Cardiac muscle cell (in vitro differentiated cells and primary cell): ENCODE measurements around the gene KIAA0753. TPM values are rescaled to one million over a fixed set of nuclear protein-coding genes. Genes with fewer than 3 reads are reported as not detected.
A peak's percentile ranks its signal among the peaks of the same experiment; 100 is the strongest.
"Not testable (repeated sequence)": the region's sequence is repeated elsewhere in the genome, so short reads cannot be mapped to it uniquely, and the experiment has no call there.

Experiments used
- DNase-seq, 2 donors: peaks; one replicate each; pipeline versions ENCODE4 v3.0.0 to v3.0.0-alpha.2; 2010 to 2017; ENCODE audit warnings: low read depth in 1 of 2, low spot score in 1 of 2
- H3K27ac ChIP-seq: fragments of 200-600 bp; sonication (generic); 2 replicates; pipeline ENCODE4 v1.5.1; 2016
- H3K27me3 ChIP-seq: fragments of 200-600 bp; sonication (generic); 2 replicates; pipeline ENCODE4 v1.6.0; 2016; ENCODE audit warnings: control low read depth
- H3K36me3 ChIP-seq: fragments of 200-600 bp; sonication (generic); 2 replicates; pipeline ENCODE4 v1.5.1; 2016; ENCODE audit warnings: control low read depth
- H3K4me1 ChIP-seq: fragments of 200-600 bp; sonication (generic); 2 replicates; pipeline ENCODE4 v1.8.1; 2017; ENCODE audit warnings: low read depth, mild to moderate bottlenecking, mixed run types
- H3K4me3 ChIP-seq: fragments of 200-600 bp; sonication (generic); 2 replicates; pipeline ENCODE4 v1.5.1; 2016; ENCODE audit warnings: mild to moderate bottlenecking
- H3K9me3 ChIP-seq: fragments of 200-600 bp; sonication (generic); 2 replicates; pipeline ENCODE4 v1.5.1; 2017; ENCODE audit warnings: low read depth, mild to moderate bottlenecking, control low read depth
- polyA plus RNA-seq: library from polyadenylated mRNA; unstranded; fragments of >200 nt; fragmentation: Nextera tagmentation; extraction: Ambion mirVana; gene quantifications from 2 replicates; pipeline ENCODE4 v1.2.1, GENCODE V29; 2016
- total RNA-seq: library from RNA; depleted of rRNA; stranded (reverse); fragments of >200 nt; gene quantifications from 2 replicates; pipeline ENCODE4 v1.2.3, GENCODE V29; 2016
- TF ChIP-seq, protein P1 (sequence below): IDR thresholded peaks from 2 replicates; pipeline ENCODE4 v1.5.1; 2012; ENCODE audit warnings: low read depth, mild to moderate bottlenecking, low read length

Gene KIAA0753
- total and polyA plus RNA-seq, 2 experiments from 2014 or later, result 9.2 to 13.5 TPM

DNA sequence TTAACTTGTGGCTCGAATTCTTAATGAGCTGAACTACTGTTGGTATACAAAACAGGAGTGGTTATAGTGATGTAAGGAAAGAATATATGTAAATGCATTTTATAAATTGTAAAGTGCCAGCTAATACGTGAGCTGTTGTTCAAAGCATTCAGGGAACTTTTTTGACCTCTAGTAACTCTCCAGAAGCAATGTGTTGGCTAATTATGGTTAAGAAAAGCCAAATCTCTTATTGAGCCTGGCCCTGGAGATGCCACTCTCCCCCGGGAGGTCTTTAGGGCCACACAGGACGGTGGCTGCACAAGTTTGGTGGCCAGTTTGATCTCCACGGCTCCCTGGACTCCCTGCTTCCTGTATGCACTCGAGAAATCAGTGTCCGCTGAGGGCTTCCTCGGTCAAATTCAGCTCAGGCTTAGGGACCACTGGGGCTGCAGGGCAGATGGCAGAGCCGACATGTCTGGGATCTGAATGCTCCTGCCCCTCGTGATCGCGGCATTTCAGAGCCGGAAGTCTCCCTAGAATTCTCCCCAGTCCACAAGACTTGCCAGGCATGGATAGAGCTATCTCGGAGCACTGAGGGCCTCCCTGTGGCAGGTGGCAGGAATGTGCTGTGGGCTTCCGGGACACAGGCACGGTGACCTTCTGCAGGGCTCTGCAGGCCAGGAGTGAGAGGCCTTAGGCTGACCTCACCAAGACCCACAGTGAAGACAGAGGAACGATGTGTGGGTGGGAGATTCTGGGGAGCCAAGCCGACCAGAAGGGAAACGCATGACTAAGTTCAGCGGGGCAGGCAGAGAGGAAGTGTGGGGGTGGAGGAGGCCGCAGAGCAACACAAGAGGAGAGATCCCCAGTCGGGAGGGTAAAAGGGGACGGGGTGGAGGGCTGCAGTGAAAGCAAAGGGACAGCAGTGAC lies 65.6 kb downstream of the KIAA0753 start:
- H3K27me3 ChIP-seq, result no peaks in the 10 kb centered on the region
- H3K4me3 ChIP-seq, result no peak overlapping the region
- H3K4me1 ChIP-seq, result peaks cover 5% of the 10 kb centered on the region
- peaks cover 6% of the 10 kb centered on the region for H3K36me3 ChIP-seq
- peak overlapping the region; percentile 7 for H3K27ac ChIP-seq
- H3K9me3 ChIP-seq, result no peaks in the 10 kb centered on the region
- peak; percentile 57 to 76 for DNase-seq
- TF ChIP-seq, protein P1, sequence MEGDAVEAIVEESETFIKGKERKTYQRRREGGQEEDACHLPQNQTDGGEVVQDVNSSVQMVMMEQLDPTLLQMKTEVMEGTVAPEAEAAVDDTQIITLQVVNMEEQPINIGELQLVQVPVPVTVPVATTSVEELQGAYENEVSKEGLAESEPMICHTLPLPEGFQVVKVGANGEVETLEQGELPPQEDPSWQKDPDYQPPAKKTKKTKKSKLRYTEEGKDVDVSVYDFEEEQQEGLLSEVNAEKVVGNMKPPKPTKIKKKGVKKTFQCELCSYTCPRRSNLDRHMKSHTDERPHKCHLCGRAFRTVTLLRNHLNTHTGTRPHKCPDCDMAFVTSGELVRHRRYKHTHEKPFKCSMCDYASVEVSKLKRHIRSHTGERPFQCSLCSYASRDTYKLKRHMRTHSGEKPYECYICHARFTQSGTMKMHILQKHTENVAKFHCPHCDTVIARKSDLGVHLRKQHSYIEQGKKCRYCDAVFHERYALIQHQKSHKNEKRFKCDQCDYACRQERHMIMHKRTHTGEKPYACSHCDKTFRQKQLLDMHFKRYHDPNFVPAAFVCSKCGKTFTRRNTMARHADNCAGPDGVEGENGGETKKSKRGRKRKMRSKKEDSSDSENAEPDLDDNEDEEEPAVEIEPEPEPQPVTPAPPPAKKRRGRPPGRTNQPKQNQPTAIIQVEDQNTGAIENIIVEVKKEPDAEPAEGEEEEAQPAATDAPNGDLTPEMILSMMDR, result peak; percentile 16

DNA sequence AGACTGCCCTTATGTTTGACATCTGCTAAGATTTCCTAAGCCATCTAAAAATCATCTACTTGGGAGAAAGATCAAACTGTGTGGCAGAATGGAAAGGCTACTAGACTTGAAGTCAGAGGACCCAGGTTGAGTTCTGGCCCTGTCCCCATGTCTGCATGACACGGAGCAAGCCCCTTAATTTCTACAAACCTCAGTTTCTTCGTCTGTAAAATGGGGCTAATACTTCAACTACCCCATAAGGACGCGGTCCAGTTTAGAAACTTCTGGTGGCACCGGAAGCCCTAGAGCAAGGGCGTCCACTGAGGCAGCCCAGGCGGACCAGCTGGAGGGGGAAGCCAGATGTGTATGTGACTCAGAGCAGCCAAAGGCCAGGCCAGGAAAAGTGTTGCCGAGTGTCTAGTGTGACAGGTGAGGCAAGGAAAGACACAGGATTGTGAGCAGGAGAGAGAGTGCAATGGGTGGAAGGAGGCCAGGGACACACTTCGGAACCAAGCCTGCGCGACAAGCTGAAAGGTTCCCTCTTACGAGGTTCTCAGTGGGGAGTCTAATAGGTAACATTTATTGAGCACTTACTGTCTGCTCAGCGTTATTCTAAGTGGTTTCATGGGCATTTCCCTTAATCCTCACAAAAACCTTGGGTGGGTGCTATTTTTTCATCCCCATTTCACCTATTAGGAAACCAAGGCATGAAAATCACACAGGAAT lies 66.4 kb downstream of the KIAA0753 start:
- Histone ChIP-seq H3K9me3 (no peaks in the 10 kb centered on the region), H3K27ac (peak overlapping the region; percentile 7), H3K4me1 (peaks cover 5% of the 10 kb centered on the region), H3K27me3 (no peaks in the 10 kb centered on the region), H3K4me3 (no peak overlapping the region), H3K36me3 (peaks cover 6% of the 10 kb centered on the region)
- TF ChIP-seq, protein P1, result no peak
- DNase-seq, result no peak

DNA sequence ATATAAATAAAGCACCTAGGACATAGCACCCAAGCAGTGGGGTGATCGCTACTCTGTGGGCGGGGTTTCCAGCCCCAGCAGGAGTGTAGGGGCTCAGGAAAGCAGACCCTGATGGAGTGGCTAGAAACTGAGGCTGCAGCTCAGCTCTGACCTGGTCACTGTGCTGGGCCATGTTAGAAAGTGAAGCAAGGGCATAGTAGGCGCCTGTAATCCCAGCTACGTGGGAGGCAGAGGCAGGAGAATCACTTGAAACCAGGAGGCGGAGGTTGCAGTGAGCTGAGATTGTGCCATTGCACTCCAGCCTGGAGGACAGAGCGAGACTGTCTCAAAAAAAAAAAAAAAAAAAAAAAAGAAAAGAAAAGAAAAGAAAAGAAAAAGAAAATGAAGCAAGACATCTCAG lies 67.0 kb downstream of the KIAA0753 start:
- H3K4me3 ChIP-seq, H3K4me1 ChIP-seq, DNase-seq, H3K27ac ChIP-seq, H3K27me3 ChIP-seq, H3K9me3 ChIP-seq, H3K36me3 ChIP-seq: not testable (repeated sequence)

DNA sequence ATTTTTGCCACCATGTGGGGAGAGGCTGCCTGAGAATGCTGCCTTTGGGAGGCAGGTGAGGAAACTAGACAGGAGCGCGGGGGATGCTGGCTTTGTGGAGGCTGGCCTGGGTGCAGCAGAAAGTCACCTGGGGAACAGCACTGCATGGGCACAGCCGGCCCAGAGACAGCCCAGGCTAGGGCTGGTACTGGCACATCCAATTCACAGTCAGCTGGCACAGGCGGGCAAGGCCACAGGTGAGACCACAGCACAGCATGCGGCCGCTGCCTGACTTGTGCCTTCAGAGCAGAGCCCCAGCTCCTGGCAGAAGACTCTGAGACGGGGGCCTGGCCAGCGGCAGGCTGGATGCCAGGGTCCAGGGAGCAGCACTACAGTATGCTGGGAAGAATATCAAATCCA lies 67.5 kb downstream of the KIAA0753 start:
- Histone ChIP-seq H3K27ac (no peak overlapping the region), H3K4me3 (no peak overlapping the region), H3K27me3 (no peaks in the 10 kb centered on the region), H3K36me3 (peaks cover 1% of the 10 kb centered on the region), H3K9me3 (no peaks in the 10 kb centered on the region), H3K4me1 (peaks cover 5% of the 10 kb centered on the region)
- TF ChIP-seq, protein P1, result no peak
- DNase-seq, result no peak

DNA sequence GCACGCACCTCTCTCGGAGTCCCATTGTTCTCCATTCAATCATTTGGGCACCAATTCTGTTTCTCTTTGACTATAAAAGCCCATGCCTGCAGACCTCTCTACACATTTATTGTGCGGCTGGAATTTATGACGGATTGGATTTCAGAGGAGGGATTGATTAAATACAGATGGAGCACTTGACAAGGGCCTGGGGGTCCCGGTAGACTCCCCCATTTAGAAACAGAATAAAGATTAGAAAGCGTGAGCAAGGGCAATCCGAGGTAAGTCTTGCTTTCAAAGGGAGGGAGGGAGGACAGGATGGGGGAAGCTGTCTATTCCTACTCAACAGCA lies 69.1 kb downstream of the KIAA0753 start:
- no peak for DNase-seq
- TF ChIP-seq, protein P1, result no peak
- Histone ChIP-seq H3K27ac (no peak overlapping the region), H3K36me3 (no peaks in the 10 kb centered on the region), H3K27me3 (no peaks in the 10 kb centered on the region), H3K4me1 (peaks cover 5% of the 10 kb centered on the region), H3K4me3 (no peak overlapping the region), H3K9me3 (no peaks in the 10 kb centered on the region)
